GM12891 (cell line): Measurements from ENCODE around the gene RDH8.
"Not testable (repeated sequence)": the region's sequence is repeated elsewhere in the genome, so short reads cannot be mapped to it uniquely, and the experiment has no call there.

Source experiments
- DNase-seq: peaks from one replicate; pipeline ENCODE4 v3.0.0; 2011; ENCODE audit warnings: low spot score; ENCODE audit not compliant: insufficient read length
- FAIRE-seq: peaks from 2 replicates; lab custom pipeline; 2011; peaks lifted over from hg19 to GRCh38; lab: Jason Lieb, UNC
- PAX5 ChIP-seq: IDR thresholded peaks from 2 replicates; pipeline ENCODE4 v1.6.1; 2011; ENCODE audit warnings: low read length, moderate library complexity, mild to moderate bottlenecking; ENCODE audit not compliant: insufficient read depth, severe bottlenecking
- POLR2A ChIP-seq: IDR thresholded peaks from 2 replicates; pipeline ENCODE4 v1.6.1; 2011; ENCODE audit warnings: low read depth, low read length, control low read depth
- POLR2AphosphoS5 ChIP-seq: IDR thresholded peaks from 2 replicates; pipeline ENCODE4 v1.6.1; 2011; ENCODE audit warnings: low read depth, low read length, control low read depth
- POU2F2 ChIP-seq: IDR thresholded peaks from 2 replicates; pipeline ENCODE4 v1.6.1; 2011; ENCODE audit warnings: low read depth, mild to moderate bottlenecking, control low read depth, low read length, moderate library complexity
- SPI1 ChIP-seq: IDR thresholded peaks from 2 replicates; pipeline ENCODE4 v1.6.1; 2011; ENCODE audit warnings: low read depth, low read length, control low read depth
- TAF1 ChIP-seq: IDR thresholded peaks from 2 replicates; pipeline ENCODE4 v1.6.1; 2011; ENCODE audit warnings: low read depth, low read length, control low read depth

RDH8 gene

DNA sequence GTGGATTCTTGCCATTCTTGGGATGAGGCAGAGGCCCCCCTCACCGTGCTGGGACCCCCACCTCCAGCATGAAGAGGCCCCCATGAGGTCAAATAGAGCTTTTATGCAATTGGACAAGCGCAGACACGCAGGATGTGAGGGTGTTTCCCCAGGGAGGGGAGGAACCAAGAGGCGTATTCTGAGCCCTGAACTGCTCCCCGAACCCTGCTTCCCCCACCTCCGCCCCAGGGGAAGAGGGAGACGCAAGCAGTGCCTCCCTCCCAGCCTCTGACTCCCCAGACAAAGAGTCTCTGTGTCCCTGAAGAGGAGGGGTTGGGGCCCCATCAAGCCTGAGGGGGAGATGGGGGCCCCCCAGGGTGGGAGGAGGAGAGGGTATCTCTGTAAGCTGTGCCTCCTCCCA lies 1.3 kb upstream of the RDH8 start:
- DNase-seq (no peak), FAIRE-seq (no peak)
- TF ChIP-seq POU2F2 (no peak), TAF1 (no peak), POLR2AphosphoS5 (no peak), PAX5 (no peak), SPI1 (no peak), POLR2A (no peak)

DNA sequence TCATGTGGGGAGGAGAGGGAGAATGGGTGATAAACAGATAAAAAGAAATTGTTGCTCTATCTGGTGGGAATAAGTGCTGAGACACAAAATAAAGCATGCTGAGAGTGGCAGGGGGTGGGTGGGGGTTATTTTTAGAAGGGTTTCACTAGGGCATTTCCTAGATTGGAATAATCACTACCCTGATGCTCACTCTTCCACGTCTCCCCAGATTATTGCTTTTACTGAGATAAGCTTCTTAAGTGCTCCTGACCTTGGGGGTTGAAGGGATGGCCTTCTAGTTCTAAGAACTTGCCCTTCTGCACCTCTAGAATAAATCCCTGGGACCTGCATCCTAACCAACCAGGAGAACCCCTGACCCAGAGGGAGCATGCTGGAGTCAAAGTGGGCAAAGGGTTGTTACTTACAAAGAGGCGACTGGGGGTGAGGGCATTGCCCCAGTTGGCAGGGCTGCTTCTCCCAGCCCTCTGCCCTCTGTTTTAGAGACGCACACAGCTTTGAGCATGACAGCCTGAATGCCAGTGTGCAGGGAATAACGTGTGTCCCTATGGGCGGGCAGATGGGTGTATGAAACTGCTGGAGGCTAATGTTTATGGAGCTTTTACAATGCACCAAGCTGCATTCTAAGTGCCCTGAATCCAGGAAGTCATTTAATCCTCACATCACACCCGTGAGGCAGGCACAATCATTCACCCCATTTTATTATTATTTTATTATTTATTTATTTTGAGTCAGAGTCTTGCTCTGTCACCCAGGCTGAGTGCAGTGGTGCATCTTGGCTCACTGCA lies 743 bp downstream of the RDH8 start:
- TF ChIP-seq POU2F2, result no peak
- TF ChIP-seq SPI1, result no peak
- TF ChIP-seq POLR2A, result no peak
- TF ChIP-seq POLR2AphosphoS5, result no peak
- no peak for TF ChIP-seq TAF1
- TF ChIP-seq PAX5, result no peak
- FAIRE-seq, result no peak
- DNase-seq, result no peak

DNA sequence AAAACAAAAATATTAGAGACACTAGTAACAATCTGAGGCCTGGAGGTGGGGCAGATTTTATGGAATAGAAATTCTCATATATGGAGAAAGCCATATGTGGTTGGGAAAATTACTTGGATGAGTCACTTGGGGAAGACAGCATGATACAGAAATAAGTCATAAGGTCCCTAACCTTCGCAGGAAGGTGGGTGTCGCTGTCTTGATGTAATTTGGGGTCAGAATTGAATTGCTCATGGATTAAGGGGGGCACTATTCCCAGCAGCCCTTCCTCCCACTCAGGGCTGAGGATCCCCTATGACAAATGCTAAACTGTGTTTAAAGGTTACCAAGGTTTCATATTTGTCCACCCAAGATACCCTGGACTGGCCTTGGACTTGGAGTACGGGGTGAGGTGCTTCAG lies 5.0 kb downstream of the RDH8 start:
- FAIRE-seq (no peak), DNase-seq (no peak)
- TF ChIP-seq POLR2A (no peak), SPI1 (no peak), TAF1 (no peak), POLR2AphosphoS5 (no peak), POU2F2 (no peak), PAX5 (no peak)

DNA sequence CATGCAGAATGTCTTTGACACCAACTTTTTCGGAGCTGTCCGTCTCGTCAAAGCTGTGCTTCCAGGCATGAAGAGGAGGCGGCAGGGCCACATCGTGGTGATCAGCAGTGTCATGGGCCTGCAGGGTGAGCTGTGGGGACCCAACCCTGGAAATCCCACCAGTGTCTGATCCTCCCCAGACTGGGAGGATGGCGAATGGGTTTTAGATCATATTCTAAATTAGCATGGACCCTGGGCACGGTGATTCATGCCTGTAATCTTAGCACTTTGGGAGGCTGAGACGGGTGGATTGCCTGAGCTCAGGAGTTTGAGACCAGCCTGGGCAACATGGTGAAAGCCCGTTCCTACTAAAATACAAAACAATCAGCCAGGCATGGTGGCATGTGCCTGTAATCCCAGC lies 5.5 kb downstream of the RDH8 start:
- FAIRE-seq (no peak), DNase-seq (no peak)
- TF ChIP-seq POLR2AphosphoS5, result no peak
- TF ChIP-seq TAF1, result no peak
- TF ChIP-seq POU2F2, result no peak
- no peak for TF ChIP-seq PAX5
- no peak for TF ChIP-seq POLR2A

DNA sequence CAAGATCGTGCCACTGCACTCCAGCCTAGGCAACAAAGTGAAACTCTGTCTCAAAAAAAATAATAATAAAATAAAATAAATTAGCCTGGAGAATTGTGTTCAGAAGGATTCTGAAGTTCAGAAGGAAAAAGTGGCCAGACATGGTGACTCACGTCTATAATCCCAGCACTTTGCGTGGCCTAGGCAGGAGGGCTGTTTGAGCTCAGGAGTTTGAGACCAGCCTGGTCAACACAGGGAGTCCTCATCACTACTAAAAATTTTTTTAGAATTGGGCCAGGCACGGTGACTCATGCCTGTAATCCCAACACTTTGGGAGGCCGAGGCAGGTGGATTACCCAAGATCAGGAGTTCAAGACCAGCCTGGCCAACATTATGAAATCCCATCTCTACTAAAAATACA lies 6.0 kb downstream of the RDH8 start:
- no peak for DNase-seq
- no peak for FAIRE-seq

DNA sequence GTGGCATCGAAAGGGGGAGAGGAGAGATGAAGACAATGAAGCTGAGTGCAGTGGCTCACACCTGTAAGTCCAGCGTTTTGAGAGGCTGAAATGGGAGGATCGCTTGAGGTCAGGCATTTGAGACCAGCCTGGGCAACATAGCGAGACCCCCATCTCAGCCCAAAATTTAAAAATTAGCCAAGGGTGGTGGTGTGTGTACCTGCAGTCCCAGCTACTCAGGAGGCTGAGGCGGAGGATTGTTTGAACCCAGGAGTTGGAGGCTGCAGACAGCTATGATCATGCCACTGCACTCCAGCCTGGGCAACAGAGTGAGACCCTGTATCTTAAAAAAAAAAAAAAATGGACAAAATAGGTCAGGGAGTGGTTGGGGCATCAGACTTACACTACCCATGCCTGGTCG lies 7.6 kb downstream of the RDH8 start:
- DNase-seq, result no peak
- no peak for TF ChIP-seq TAF1
- TF ChIP-seq POLR2AphosphoS5, result no peak
- TF ChIP-seq POLR2A, result no peak
- no peak for TF ChIP-seq SPI1
- no peak for TF ChIP-seq PAX5
- no peak for TF ChIP-seq POU2F2
- no peak for FAIRE-seq

More for the DNA sequence above, 6.0 kb downstream of the RDH8 start:
- no peak for TF ChIP-seq POU2F2
- no peak for TF ChIP-seq SPI1
- no peak for TF ChIP-seq POLR2AphosphoS5
- TF ChIP-seq PAX5, result no peak
- TF ChIP-seq POLR2A, result no peak
- no peak for TF ChIP-seq TAF1

DNA sequence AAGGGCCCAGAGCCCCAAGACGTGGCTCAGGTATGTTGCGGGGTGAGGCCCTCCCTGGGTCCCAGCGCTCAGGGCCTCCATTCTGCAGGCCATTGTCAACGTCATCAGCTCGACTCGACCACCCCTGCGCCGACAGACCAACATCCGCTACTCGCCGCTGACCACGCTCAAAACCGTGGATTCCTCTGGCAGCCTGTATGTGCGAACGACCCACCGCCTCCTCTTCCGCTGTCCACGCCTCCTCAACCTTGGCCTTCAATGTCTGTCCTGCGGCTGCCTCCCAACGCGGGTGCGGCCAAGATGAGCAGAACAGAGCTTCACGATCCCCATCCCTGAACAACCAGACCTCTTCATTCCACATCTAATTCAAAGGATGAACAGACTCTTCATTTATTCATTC lies 8.2 kb downstream of the RDH8 start:
- DNase-seq (no peak), FAIRE-seq (no peak)
- no peak for TF ChIP-seq SPI1
- no peak for TF ChIP-seq TAF1
- TF ChIP-seq POLR2A, result no peak
- no peak for TF ChIP-seq PAX5
- TF ChIP-seq POU2F2, result no peak
- no peak for TF ChIP-seq POLR2AphosphoS5

DNA sequence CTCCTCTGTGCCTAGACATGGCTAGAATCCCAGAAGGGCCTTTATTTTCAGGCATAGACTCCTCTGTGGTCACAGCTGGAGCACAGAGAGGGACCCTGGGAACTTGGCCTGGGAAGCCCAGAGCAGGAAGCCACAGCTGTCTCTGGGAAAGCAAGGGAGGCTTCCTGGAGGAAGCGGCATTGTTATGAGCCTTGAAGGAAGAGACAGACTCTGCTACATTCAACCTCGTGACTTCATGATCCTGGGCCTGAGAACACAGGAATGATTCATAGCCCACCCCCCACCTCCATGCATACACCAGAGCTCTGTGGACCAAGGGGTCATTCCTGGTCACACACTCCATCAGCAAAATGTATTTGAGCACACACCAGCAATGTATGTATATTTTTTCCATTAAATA lies 8.6 kb downstream of the RDH8 start:
- TF ChIP-seq POU2F2 (no peak), SPI1 (no peak), POLR2A (no peak), POLR2AphosphoS5 (no peak), TAF1 (no peak), PAX5 (no peak)
- FAIRE-seq, result no peak
- DNase-seq, result no peak

DNA sequence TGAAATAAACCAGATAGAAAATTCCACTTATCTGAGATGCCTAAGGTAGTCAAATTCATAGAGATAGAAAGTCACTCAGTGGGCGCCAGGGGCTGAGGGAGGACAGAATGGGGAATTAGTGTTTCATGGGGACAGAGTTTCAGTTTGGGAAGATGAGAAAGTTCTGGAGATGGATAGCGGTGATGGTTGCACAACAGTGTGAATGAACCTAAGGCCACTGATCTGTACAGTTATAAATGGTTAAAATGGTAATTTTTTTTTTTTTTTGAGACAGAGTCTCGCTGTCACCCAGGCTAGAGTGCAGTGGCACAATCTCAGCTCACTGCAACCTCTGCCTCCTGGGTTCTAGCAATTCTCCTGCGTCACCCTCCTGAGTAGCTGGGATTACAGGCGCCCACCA lies 9.8 kb downstream of the RDH8 start:
- FAIRE-seq, DNase-seq: not testable (repeated sequence)

DNA sequence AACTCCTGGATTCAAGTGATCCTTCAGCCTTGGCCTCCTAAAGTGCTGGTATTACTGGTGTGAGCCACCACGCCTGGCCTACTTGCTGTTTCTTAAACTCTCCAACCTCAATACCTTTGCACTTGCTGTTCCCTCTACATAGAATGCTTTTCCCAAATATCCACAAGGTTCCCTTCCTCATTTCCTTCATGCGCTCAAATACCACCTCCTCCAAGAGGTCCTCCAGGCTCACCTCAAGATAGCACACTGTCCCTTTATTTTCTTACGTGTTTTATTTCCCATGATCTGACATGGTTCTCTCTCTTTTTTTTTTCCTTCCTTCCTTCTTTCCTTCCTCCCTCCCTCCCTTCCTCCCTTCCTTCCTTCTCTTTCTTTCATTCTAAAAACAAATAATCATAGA lies 13.5 kb downstream of the RDH8 start:
- no peak for TF ChIP-seq POLR2A
- no peak for TF ChIP-seq POU2F2
- TF ChIP-seq POLR2AphosphoS5, result no peak
- TF ChIP-seq PAX5, result no peak
- no peak for TF ChIP-seq SPI1
- no peak for TF ChIP-seq TAF1
- no peak for DNase-seq
- no peak for FAIRE-seq

DNA sequence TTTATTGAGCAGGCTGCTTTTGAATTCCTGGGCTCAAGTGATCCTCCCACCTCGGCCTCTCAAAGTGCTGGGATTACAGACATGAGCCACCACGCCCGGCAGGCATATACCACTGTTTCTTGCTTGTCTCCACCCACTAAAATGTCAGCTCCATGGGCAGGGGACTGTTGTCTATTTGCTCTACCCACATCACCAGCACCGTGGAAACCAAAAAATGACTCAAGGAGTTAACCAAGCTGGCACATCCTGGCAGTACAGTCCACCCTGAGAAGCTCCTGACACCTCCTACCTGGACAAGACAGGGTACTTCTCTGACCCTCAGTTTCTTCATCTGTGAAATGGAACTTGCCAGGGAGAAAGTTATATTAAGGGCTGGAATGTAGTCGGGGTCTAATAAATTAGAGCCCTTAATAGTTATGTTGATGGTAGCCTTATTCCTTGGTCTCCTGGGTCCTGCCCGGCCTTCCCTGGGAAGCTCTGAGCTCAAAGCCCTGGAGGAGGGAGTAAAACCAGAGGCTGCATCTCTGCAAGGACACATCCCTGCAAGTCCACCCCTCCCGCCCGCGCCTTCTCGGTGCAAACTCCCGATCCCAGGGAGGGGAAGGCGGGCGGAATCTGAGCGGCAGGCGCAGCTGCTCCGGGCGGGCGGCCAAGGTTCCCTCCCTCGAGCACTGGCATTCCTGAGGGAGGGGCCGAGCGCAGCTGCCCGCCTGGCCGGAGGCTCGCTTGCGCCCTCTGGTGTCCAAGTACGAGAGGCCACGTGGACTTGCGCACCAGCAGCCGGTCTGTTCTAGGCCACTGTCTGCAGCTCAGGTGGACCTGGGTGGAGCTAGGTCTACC lies 14.1 kb downstream of the RDH8 start:
- no peak for TF ChIP-seq POLR2AphosphoS5
- DNase-seq (peak; percentile 88), FAIRE-seq (peak; percentile 85)
